Measurements from ENCODE around the gene DIPK1B.

DNA sequence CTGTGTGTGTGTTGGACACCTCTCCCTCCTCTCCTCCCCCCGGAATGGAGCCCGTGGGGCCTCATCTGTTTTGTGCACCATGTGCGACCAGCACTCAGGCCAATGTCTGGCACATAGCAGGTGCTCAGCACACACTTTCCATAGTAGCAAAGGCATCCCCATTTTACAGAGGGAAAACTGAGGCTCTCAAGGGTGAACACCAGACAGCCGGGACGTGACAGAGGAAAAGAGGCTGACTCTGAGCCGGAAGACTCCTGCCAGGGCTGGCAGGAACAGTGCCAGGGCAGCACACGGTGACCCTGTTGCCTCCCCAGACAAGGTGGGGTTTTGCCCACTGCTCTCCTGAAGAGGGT, 23.3 kb upstream of the DIPK1B start:
- TF ChIP-seq, protein P1, sequence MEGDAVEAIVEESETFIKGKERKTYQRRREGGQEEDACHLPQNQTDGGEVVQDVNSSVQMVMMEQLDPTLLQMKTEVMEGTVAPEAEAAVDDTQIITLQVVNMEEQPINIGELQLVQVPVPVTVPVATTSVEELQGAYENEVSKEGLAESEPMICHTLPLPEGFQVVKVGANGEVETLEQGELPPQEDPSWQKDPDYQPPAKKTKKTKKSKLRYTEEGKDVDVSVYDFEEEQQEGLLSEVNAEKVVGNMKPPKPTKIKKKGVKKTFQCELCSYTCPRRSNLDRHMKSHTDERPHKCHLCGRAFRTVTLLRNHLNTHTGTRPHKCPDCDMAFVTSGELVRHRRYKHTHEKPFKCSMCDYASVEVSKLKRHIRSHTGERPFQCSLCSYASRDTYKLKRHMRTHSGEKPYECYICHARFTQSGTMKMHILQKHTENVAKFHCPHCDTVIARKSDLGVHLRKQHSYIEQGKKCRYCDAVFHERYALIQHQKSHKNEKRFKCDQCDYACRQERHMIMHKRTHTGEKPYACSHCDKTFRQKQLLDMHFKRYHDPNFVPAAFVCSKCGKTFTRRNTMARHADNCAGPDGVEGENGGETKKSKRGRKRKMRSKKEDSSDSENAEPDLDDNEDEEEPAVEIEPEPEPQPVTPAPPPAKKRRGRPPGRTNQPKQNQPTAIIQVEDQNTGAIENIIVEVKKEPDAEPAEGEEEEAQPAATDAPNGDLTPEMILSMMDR (conservative IDR thresholded peaks at IDR 0.05; ENCODE audit: low read depth, low read length), result no peak
- TF ChIP-seq EZH2 (IDR thresholded peaks at IDR 0.05; ENCODE audit: low read length, unreplicated experiment), result no peak
